GM10266 (cell line): ENCODE data around the gene PCSK4.
A peak's percentile ranks its signal among the peaks of the same experiment; 100 is the strongest.
"Not testable (repeated sequence)": the region's sequence is repeated elsewhere in the genome, so short reads cannot be mapped to it uniquely, and the experiment has no call there.

Source experiments
- DNase-seq: peaks from one replicate; pipeline ENCODE4 v3.0.0; 2012; ENCODE audit errors: extremely low spot score
- TF ChIP-seq, protein P1 (sequence below): IDR thresholded peaks from 2 replicates; pipeline ENCODE4 v1.5.1; 2012; ENCODE audit warnings: mild to moderate bottlenecking, low read depth; ENCODE audit not compliant: control insufficient read depth, insufficient read depth; ENCODE audit errors: missing control alignments

PCSK4 gene

GRCh38 chr19:1481224-1481892 lies 8.8 kb downstream of the PCSK4 start:
- TF ChIP-seq, protein P1, sequence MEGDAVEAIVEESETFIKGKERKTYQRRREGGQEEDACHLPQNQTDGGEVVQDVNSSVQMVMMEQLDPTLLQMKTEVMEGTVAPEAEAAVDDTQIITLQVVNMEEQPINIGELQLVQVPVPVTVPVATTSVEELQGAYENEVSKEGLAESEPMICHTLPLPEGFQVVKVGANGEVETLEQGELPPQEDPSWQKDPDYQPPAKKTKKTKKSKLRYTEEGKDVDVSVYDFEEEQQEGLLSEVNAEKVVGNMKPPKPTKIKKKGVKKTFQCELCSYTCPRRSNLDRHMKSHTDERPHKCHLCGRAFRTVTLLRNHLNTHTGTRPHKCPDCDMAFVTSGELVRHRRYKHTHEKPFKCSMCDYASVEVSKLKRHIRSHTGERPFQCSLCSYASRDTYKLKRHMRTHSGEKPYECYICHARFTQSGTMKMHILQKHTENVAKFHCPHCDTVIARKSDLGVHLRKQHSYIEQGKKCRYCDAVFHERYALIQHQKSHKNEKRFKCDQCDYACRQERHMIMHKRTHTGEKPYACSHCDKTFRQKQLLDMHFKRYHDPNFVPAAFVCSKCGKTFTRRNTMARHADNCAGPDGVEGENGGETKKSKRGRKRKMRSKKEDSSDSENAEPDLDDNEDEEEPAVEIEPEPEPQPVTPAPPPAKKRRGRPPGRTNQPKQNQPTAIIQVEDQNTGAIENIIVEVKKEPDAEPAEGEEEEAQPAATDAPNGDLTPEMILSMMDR, result no peak
- no peak for DNase-seq

DNA sequence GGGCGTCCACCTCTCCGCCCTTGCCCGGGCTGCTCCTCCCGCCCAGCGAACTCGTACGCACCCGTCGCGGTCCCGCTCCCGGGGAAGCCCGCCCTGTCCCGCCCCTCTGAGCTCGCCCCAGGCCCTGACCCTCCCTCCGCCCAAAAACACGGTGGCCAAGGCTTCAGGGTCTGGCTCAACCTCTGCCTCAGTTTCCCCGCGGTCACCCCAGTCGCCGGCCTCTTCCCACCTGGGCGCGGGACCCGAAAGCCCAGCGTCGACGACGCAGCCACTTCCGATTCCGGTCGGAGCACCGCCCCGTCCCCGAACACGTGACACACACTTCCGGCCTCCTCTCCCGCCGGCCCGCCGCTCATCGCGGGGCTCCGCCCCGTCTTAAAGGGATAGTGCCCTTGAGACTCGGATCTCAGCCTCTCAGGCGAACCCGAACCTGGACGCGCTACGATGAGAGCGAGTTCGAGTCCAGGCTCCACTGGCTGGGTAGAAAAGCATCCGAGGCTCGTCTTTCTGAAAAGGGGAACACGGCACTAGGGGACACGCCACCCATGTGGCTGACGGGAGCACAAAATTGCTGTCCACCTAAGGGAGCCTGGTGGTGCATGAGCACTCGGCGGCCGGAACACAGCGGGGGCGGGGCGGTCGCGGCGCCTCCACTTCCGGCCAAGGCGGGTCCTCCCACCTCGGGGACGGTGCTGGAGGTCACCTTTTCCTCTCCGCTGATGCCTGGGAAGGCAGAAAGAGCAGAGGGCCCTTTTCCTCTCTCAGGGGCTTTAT lies 11.0 kb downstream of the PCSK4 start, which contains the start of gene C19orf25:
TSS of gene C19orf25 (minus strand) at position 282 of the 774 bp plus-strand sequence. CDS start 312 bp downstream, outside the sequence.
- TF ChIP-seq, protein P1, result no peak
- DNase-seq, result peak; percentile 99

- not testable (repeated sequence) for DNase-seq
These were observed 13.1 kb downstream of the PCSK4 start for GRCh38 chr19:1477056-1477455.

GRCh38 chr19:1475751-1476437 lies 14.3 kb downstream of the PCSK4 start:
- TF ChIP-seq, protein P1, result no peak
- no peak for DNase-seq

DNA sequence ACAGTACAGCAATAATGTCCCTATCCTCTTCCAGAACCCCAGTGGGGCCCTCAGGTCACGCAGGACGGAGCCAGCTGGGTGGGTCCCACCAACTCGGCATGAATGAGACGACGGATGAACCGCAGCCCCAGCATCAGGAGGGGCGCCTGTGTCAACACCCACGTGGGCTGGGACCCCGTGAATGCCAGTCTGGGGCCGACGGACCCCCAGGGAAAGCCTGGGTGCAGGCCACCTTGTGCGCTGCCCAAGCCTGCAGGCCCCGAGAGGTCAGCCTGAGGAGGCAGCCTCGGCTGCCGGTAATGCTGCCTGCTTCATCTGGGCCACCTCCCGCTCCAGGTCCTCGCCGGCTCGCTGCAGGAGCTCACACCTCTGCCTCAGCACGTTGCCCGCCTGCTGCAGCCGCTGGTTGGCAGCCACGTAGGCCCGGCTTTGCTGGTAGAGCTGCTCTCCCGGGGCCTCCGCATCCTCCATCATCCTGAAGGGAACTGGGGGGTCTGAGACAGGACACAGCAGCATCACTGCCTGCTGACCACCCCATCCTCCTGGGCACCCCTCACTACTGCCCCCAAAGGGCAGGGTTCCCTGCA lies 15.3 kb downstream of the PCSK4 start:
- TF ChIP-seq, protein P1, result no peak

GRCh38 chr19:1474011-1474764 lies 16.0 kb downstream of the PCSK4 start:
- TF ChIP-seq, protein P1, result no peak
- no peak for DNase-seq

More for the DNA sequence above, 15.3 kb downstream of the PCSK4 start:
- DNase-seq, result no peak
